GM19452 (cell line): ENCODE data around the gene SYK.
A peak's percentile ranks its signal among the peaks of the same experiment; 100 is the strongest.
"Not testable (repeated sequence)": the region's sequence is repeated elsewhere in the genome, so short reads cannot be mapped to it uniquely, and the experiment has no call there.

ENCODE experiments used
- ATAC-seq: cut with Tn5 transposase; IDR thresholded peaks from one replicate; pipeline ENCODE4 v1.9.1; 2021; ENCODE audit not compliant: unreplicated experiment

Gene SYK

GRCh38 chr9:90872835-90873294 is 71.2 kb downstream of the SYK start:
- ATAC-seq, result no peak

GRCh38 chr9:90873422-90873821 is 71.8 kb downstream of the SYK start:
- no peak for ATAC-seq

GRCh38 chr9:90874194-90874593 is 72.6 kb downstream of the SYK start:
- no peak for ATAC-seq

GRCh38 chr9:90878562-90878961 is 76.9 kb downstream of the SYK start:
- no peak for ATAC-seq

GRCh38 chr9:90880066-90880465 is 78.4 kb downstream of the SYK start:
- ATAC-seq, result no peak

- no peak for ATAC-seq
Observed at GRCh38 chr9:90880669-90881068, 79.0 kb downstream of the SYK start.

- ATAC-seq, result peak; percentile 66
Observed at GRCh38 chr9:90881648-90882047, 80.0 kb downstream of the SYK start.

GRCh38 chr9:90882991-90883600 is 81.5 kb downstream of the SYK start:
- no peak for ATAC-seq

GRCh38 chr9:90883661-90884060 is 82.0 kb downstream of the SYK start:
- ATAC-seq, result no peak

GRCh38 chr9:90884178-90884577 is 82.6 kb downstream of the SYK start:
- no peak for ATAC-seq

- ATAC-seq, result not testable (repeated sequence)
Observed at GRCh38 chr9:90886868-90887267, 85.2 kb downstream of the SYK start.

GRCh38 chr9:90888941-90889340 is 87.3 kb downstream of the SYK start:
- no peak for ATAC-seq

- ATAC-seq, result no peak
Observed at GRCh38 chr9:90890146-90890810, 88.7 kb downstream of the SYK start.

- ATAC-seq, result no peak
Observed at GRCh38 chr9:90891308-90892040, 89.9 kb downstream of the SYK start.

- no peak for ATAC-seq
Observed at GRCh38 chr9:90892918-90893317, 91.3 kb downstream of the SYK start.

- no peak for ATAC-seq
Observed at GRCh38 chr9:90893706-90894105, 92.1 kb downstream of the SYK start.

GRCh38 chr9:90894986-90895687 is 93.5 kb downstream of the SYK start:
- no peak for ATAC-seq

- no peak for ATAC-seq
Observed at GRCh38 chr9:90895786-90896185, 94.2 kb downstream of the SYK start.

GRCh38 chr9:90896231-90896630 is 94.6 kb downstream of the SYK start:
- no peak for ATAC-seq

- no peak for ATAC-seq
Observed at GRCh38 chr9:90898228-90898627, 96.6 kb downstream of the SYK start.

- no peak for ATAC-seq
Observed at GRCh38 chr9:90899287-90899686, 97.7 kb downstream of the SYK start.

- ATAC-seq, result no peak
Observed at GRCh38 chr9:90900130-90900529, 98.5 kb downstream of the SYK start.
